GM18505 (cell line): ENCODE data around the gene SLC25A40.
"Not testable (repeated sequence)": the region's sequence is repeated elsewhere in the genome, so short reads cannot be mapped to it uniquely, and the experiment has no call there.

Source experiments
- ATAC-seq: cut with Tn5 transposase; IDR thresholded peaks from one replicate; pipeline ENCODE4 v1.9.1; 2021; ENCODE audit not compliant: unreplicated experiment
- POLR2A ChIP-seq: IDR thresholded peaks from 4 replicates; pipeline ENCODE4 v1.6.1; 2011; ENCODE audit warnings: borderline replicate concordance; ENCODE audit not compliant: insufficient read depth, insufficient read length; ENCODE audit errors: extremely low read depth

Gene SLC25A40

GRCh38 chr7:87882151-87882937 is 6.2 kb upstream of the SLC25A40 start:
- TF ChIP-seq POLR2A, result no peak
- no peak for ATAC-seq

- no peak for ATAC-seq
- TF ChIP-seq POLR2A, result no peak
Observed at GRCh38 chr7:87878208-87878735, 2.1 kb upstream of the SLC25A40 start.

GRCh38 chr7:87877366-87878040 is 1.3 kb upstream of the SLC25A40 start:
- no peak for ATAC-seq
- no peak for TF ChIP-seq POLR2A

- no peak for TF ChIP-seq POLR2A
- ATAC-seq, result no peak
Observed at GRCh38 chr7:87876869-87877234, 692 bp upstream of the SLC25A40 start.

- no peak for TF ChIP-seq POLR2A
- peak; percentile 17 for ATAC-seq
Observed at GRCh38 chr7:87875151-87876039, 765 bp downstream of the SLC25A40 start.

- TF ChIP-seq POLR2A, result no peak
- ATAC-seq, result no peak
Observed at GRCh38 chr7:87874066-87874465, 2.1 kb downstream of the SLC25A40 start.

- ATAC-seq, result not testable (repeated sequence)
Observed at GRCh38 chr7:87873328-87873727, 2.8 kb downstream of the SLC25A40 start.

GRCh38 chr7:87872346-87872745 is 3.8 kb downstream of the SLC25A40 start:
- no peak for TF ChIP-seq POLR2A
- ATAC-seq, result no peak

- TF ChIP-seq POLR2A, result no peak
- ATAC-seq, result no peak
Observed at GRCh38 chr7:87870471-87870870, 5.7 kb downstream of the SLC25A40 start.

GRCh38 chr7:87866533-87866932 is 9.6 kb downstream of the SLC25A40 start:
- not testable (repeated sequence) for ATAC-seq

- no peak for ATAC-seq
- no peak for TF ChIP-seq POLR2A
Observed at GRCh38 chr7:87866089-87866488, 10.1 kb downstream of the SLC25A40 start.

- no peak for ATAC-seq
- TF ChIP-seq POLR2A, result no peak
Observed at GRCh38 chr7:87858417-87859100, 17.6 kb downstream of the SLC25A40 start.
